Uterus (tissue), 2 donors: Measurements from ENCODE around the gene PRR20E.

Source experiments
- CTCF ChIP-seq, 4 experiments: fragments of 200-600 bp in 2 of 4; fragments of 450-650 bp in 2 of 4; sonication (generic) in 2 of 4; IDR thresholded peaks; one replicate each; pipeline ENCODE4 v1.5.1; 2016 to 2019; ENCODE audit warnings: antibody characterized with exemption in 4 of 4, mild to moderate bottlenecking in 2 of 4, moderate library complexity in 1 of 4
- POLR2A ChIP-seq, 2 donors: fragments of 450-650 bp; IDR thresholded peaks; one replicate each; pipeline ENCODE4 v1.6.1; 2016; ENCODE audit warnings: antibody characterized with exemption in 2 of 2, mild to moderate bottlenecking in 1 of 2, moderate library complexity in 1 of 2

GRCh38 chr13:57137585-57137984 lies 29.4 kb upstream of the PRR20E start:
- TF ChIP-seq CTCF (IDR thresholded peaks at IDR 0.05) (no peak), POLR2A (IDR thresholded peaks at IDR 0.05) (no peak)
